Embryonic facial prominence (tissue), 1 donor: ENCODE measurements around the gene JMJD7.

Experiments
- DNase-seq: peaks from one replicate; pipeline ENCODE4 v3.0.0-alpha.2; 2016; ENCODE audit errors: extremely low spot score

Gene JMJD7

DNA sequence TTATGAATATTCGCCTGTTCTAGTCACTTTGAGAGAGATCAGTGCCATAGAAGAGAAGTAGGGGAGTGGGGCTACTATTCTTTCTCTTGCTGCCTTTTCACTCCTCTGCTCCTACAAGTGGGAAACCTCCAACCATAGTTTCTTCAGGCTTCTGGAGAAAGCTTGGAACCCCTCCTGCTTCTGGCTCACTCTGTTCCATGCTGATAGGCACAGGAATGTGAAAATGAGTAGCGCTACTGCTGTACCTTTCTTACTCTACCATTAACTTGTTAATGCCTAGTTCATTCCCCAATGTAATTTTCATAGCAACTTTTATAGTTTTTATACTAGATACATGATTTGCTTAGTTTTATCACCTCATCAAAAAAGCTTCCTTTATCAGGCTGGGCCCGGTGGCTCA is 26.7 kb upstream of the JMJD7 start:
- no peak for DNase-seq

DNA sequence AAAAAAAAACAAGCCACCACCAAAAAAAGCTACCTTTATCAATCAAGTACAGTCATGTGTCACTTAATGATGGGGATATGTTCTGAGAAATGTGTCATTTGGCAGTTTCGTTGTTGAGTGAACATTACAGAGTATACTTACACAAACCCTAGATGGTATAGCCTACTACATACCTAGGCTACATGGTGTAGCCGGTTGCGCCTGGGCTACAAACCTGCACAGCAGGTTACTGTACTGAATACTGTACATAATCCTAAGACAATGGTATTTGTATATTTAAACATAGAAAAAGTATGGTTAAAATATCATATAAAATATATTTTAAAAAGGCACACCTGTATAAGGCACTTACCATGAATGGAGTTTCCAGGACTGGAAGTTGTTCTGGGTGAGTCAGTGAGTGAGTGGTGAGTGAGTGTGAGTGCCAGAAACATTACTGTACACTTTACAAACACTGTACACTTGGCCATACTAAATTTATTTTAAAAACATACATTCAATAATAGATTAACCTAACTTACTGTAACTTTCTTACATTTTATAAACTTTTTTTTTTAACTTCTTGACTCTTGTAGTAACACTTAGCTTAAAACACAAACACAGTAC is 25.9 kb upstream of the JMJD7 start:
- no peak for DNase-seq

- DNase-seq: no peak
Observed at GRCh38 chr15:41804361-41804760, 23.5 kb upstream of the JMJD7 start.

GRCh38 chr15:41804916-41805666 is 22.8 kb upstream of the JMJD7 start:
- no peak for DNase-seq

DNA sequence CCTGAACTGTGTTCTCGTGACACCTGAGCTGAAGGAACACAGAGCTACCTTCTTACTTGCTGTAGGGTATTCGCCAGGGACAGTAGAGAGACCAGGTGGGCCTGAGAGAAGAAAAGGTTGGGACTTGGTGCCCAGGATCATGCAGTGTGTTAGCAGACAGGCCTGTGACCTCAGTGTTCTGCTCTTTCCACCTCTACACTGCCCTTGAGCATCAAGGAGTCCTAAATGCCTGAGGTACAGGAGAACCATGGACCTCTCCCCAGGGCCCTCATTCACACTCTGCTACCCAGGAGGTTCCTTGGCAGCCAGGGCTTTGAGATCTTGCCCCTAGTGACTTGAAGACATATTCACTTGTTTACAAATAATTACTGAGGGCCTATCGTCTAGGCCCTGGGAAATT is 22.2 kb upstream of the JMJD7 start:
- DNase-seq: no peak

DNA sequence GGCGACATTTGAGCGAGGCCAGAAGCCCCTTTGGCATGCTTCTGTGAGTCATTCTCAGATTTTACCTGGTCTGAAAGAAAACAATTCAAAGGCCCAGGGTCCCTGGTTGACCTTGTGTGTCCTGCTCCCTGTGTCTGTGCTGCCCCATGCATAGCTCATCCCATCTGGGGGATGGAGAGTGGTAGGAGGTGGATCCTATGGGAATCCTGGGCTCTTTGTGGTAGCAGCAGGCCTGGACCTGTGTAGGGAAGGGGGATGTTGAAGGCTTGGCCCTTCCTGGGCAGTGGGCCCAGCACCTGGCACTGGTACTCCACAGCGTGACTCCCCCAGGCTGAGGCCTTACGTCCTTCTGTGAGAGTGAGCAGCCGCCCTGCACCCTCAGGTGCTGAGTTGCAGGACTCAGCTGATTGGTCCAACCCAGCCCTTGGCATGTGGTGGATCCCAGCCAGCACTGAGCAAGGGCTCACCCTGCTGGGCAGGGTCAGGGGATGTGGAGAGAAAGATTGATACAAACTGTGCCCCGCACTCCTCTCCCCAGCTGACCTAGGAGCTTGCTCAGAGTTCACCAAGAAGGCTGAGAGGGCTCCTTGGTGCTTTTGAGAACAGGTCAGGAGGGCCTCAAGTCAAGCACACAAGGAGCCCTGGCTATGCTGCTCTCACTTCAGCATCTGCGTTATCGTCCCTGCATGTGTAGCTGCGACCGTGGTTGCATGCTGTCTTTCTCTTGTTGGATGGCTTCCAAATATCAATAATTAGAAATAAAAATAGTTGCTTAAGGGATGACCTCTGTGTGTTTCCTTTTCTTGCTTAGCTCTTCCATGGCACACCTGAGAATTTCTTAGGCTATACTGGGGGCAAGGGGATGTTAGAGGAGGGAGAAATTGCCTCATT is 21.4 kb upstream of the JMJD7 start:
- no peak for DNase-seq

- DNase-seq: no peak
Observed at GRCh38 chr15:41809121-41809520, 18.8 kb upstream of the JMJD7 start.

DNA sequence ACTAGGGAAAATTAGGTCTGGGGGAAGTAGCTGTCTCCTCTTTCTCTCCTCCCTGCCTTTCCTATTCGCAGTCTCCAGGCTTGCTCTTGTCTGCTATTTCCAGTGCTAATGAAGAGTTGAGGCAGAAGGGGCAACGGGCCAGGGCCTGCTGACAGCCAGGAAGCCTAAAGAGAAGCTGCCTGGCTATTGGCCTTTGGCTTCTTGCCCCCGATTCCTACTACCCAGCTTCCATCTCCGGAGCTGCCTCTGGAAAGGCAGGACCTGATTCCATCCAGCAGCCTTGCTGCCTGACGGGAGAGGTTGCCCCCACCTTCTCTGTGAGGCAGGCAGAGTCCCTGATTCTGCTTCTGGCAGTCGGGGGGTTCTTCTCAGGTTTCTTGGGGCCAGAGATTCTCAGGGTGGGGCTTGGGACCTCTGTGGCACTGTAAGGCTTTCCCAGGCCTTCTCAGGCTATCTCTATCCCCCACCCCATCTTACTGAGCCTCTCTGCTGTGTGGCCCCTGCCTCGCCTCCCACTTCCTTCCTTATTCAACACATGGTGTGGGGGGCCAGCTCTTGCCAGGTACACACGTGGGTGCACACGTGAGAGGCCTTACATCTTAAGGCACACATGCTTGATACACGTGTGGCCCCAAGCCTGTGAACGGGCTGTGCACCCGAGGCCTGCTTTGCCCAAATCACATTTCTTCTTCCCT is 18.2 kb upstream of the JMJD7 start:
- DNase-seq: no peak

DNA sequence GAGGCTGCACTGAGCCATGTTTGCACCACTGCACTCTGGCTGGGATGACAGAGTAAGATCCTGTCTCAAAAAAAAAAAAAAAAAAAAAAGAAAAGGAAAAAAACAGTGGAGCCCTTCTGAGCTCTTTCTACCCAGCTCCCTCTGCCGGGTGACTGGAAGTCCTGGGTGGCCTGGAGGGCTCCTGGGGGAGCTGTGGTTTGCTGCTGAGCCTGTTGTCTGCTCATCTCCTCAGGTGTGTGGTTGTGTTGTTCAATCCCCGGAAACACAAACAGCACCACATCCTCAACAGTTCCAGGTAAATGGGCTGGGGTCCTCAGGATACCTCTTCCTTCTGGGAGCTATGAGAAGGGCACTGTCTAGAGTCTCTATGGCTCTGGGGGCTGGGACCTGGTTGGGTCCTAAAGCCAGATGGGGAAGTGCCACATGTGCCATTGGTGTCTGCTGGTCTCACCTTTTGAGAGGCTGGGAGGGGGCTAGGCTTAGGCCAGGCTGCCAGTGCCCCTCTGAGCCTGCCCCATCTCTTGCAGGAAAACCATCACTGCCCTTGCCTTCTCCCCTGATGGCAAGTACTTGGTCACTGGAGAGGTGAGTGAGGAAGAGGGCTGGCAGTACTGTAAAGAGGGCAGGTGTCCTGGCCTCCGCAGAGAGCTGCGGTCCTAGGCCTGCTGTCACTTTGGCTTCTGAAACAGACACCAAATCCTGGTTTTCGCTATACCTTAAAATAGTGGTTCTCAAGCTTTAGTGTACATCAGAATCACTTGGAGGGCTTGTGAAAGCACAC is 17.1 kb upstream of the JMJD7 start:
- DNase-seq: no peak

DNA sequence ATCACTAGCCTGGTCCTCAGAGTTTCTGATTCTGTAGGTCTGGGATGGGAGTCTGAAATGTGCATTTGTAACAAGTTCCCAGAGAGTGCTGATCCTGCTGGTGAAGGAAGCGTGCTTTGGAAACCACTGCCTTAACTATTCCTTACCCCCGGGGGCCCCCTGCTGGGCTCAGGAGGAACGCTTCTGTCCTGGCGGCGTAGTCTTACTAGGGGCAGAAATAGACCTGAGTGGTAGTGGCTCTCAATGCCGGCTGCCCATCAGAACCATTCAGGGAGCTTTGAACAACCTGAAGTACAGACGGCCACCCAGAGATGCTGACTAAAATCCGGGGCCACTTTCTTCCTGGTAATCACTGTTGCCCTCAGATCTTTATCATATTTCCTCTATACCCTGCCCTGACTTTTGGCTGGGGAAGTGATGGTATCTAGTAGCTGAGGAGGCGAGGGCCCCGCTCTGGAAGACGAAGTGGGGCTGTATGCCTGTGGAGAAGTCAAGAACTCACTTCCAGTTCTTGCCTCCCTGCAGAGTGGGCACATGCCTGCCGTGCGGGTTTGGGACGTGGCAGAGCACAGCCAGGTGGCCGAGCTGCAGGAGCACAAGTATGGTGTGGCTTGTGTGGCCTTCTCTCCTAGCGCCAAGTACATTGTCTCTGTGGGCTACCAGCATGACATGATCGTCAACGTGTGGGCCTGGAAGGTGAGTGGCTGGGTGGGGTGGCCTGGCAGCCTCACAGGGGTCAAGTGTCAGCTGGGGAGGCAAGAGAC is 16.3 kb upstream of the JMJD7 start:
- peak; percentile 82 for DNase-seq

- DNase-seq: no peak
Observed at GRCh38 chr15:41812820-41813375, 15.0 kb upstream of the JMJD7 start.

- DNase-seq: no peak
Observed at GRCh38 chr15:41813426-41813825, 14.5 kb upstream of the JMJD7 start.

GRCh38 chr15:41814534-41814933 is 13.4 kb upstream of the JMJD7 start:
- no peak for DNase-seq

- DNase-seq: no peak
Observed at GRCh38 chr15:41816788-41817187, 11.1 kb upstream of the JMJD7 start.

GRCh38 chr15:41817327-41817726 is 10.6 kb upstream of the JMJD7 start:
- no peak for DNase-seq

DNA sequence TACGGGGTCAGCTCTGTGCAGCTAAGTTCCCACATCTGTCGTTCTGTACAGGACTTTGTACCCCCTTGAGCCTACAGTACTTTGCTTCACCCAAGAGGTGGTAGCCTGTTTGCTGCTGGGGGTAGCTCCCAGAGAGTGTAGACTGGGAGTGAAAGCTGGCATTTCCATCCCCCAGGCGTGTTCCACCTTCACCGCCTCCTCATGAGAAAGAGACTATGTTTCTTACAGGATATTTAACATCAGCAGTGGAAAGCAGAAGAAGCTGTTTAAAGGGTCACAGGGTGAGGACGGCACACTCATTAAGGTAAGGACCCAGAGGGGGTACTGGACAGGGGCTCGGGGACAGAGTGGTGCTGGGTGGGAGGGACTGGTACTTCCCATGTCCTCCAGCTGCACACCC is 10.1 kb upstream of the JMJD7 start:
- no peak for DNase-seq

DNA sequence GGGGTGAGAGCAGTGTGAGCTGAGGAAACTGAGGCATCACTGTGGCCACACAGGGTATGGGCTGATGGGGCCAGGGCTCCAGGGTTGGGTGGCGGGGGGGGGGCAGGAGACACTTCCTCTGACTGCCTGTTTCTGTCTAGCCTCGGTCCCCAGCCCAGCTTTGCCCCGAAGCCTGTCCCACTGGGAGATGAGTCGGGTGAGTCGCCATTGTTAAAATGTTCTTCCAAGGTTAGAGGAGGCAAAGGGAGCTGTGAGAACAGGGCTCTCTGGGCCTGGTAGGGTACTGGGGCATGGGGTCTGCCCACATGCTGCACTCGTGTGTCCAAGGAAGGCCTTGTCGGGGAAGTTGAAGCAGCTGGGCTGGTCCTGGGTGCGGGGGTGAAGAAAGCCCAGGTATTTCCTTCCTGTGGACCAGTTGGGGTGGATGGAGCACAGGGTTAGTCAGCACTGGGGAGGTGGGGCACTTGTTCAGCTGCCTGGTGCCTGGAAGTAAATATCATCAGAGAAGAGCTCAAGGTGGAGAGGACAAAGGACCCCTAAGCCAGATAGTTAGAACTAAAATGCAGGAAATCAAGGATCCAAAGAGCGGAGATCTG is 8.3 kb upstream of the JMJD7 start:
- no peak for DNase-seq

- no peak for DNase-seq
Observed at GRCh38 chr15:41820791-41821423, 7.0 kb upstream of the JMJD7 start.

- DNase-seq: no peak
Observed at GRCh38 chr15:41821831-41822230, 6.1 kb upstream of the JMJD7 start.
